Peyer's patch (tissue), 4 donors: ENCODE data around the gene HPS6.

Experiments
- CTCF ChIP-seq, 6 experiments: fragments of 450-650 bp in 4 of 6; fragments of 200-600 bp in 2 of 6; sonication (generic) in 1 of 6; IDR thresholded peaks; one replicate each; pipeline ENCODE4 v1.5.1; 2017 to 2019; ENCODE audit warnings: antibody characterized with exemption in 6 of 6, mild to moderate bottlenecking in 3 of 6, moderate library complexity in 1 of 6
- POLR2A ChIP-seq, 2 donors: fragments of 450-650 bp; IDR thresholded peaks; one replicate each; pipeline ENCODE4 v1.5.1; 2017; ENCODE audit warnings: antibody characterized with exemption in 2 of 2, mild to moderate bottlenecking in 2 of 2, moderate library complexity in 2 of 2

- TF ChIP-seq CTCF (IDR thresholded peaks at IDR 0.05) (no peak), POLR2A (IDR thresholded peaks at IDR 0.05) (no peak)
These were observed 20.2 kb downstream of the HPS6 start for GRCh38 chr10:102085336-102085735.
